ENCODE measurements around the gene PPIL1. TPM values are rescaled to one million over a fixed set of nuclear protein-coding genes. Genes with fewer than 3 reads are reported as not detected.

Gene PPIL1
- 20.1 and 27.1 TPM in 2 replicates for total RNA-seq

DNA sequence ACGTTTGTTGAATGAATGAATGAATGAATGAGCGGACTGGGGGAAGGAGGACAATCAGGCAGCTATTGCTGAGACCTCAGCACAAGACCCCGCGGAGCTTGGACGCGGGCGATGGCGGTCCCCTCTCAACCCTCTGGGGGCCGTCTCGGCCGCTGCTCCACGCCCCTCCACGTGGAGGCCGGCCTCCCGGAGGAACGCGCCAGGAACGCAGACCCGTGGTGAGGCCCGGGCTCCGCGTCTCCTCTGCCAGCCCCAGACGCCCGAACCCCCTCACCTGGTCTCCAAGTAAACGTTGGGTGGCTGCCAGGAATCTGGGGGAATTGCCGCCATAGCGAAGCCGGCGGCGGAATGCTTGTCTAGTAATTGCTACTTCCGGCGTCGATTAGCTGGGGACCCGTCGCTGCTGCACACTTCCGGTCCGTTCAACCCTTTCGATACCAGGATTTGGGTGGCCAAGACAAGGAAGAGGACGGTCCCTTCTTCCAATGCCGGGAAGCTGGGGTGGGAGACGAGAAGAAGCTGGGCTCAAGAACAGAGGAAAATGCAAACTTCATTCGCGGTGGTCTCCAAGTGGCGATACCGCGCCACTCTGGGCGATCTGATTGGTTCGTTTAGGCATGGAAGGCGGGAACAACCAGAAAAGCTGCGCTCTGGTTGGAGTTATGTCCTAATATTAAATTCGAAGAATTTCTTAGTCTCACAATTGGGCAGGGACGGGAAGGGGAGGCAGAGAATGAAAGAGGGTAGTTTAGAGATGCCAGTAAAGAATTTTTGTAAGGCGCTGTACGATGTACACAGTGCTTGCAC lies at the start of gene PPIL1:
Gene PPIL1 (minus strand): TSS at position 361 of the 807 bp plus-strand sequence. CDS start 31 bp downstream, at position 330.

GRCh38 chr6:36885461-36886401 lies 11.1 kb upstream of the PPIL1 start, which contains the start of gene C6orf89:
TSS of gene C6orf89 (plus strand) at chr6:36885952. CDS start at chr6:36899445, 13,493 bp downstream.

DNA sequence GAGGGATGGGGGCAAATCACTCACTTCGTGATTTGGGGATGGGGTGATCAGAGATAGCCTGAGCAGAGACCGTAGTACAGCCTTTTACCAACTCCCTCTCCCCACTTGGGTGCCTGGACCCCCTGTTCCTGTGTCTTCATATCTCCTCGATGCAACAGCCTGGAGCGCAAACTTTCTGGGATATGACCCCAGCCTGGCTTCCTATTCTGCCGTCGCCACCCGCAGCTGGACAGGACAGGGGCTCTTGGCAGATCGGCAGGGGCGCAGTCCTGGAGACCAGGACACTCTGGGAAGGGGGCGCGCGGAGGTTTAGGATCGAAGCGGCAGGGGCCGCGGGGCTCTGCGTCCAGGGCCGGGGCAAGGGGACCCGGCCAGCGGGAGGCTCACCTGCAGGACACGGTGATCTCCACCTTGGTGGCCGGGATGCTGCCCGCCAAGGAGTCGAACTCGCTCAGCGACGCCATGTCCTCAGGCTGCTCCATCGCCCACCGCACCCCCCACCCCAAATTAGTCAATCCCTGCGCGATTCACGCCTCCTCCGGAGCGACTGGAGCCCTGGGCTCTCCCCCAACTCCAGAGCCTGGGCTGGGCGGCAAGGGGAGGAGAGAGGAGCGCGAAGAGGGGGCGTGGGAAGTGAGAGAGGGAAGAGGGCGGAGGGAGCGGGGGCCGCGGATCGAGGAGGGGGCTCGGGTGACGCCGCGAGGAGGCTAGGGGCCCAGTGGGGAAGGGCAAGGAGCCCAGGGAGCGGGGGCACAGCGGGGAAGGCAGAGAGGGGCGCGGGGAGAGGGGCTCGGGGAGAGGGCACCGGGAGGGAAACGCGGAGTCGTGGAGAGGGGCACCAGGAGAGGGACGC lies 35.5 kb downstream of the PPIL1 start, which contains the start of gene CPNE5:
Gene CPNE5 (minus strand): TSS at position 549 of the 853 bp plus-strand sequence. CDS start 67 bp downstream, at position 482.

Other genes with a start within 250 kb of the PPIL1 start
- 417 and 542 TPM in 2 replicates for gene CDKN1A, start 196.1 kb downstream of the PPIL1 start, total RNA-seq
- gene RAB44, start 177.0 kb downstream of the PPIL1 start, total RNA-seq = under 0.01 TPM in 2 replicates
- gene CPNE5, start 35.4 kb downstream of the PPIL1 start, total RNA-seq = 0.55 TPM in 1 of 2 replicates, not detected in the other
- gene C6orf89, start 11.1 kb upstream of the PPIL1 start, total RNA-seq = 52.9 and 60.6 TPM in 2 replicates
- gene PI16, start 79.9 kb upstream of the PPIL1 start, total RNA-seq = 0.43 and 4.6 TPM in 2 replicates
- gene MTCH1, start 111.4 kb upstream of the PPIL1 start, total RNA-seq = 241 and 315 TPM in 2 replicates
- gene FGD2, start 130.9 kb upstream of the PPIL1 start, total RNA-seq = not detected in 2 replicates

All from smooth muscle cell of bladder (primary cell).